ENCODE measurements around the gene GALNT1. TPM values are rescaled to one million over a fixed set of nuclear protein-coding genes. Genes with fewer than 3 reads are reported as not detected.

The GALNT1 gene
- total RNA-seq, 1 experiment from 2014 or later: 5.4 TPM

DNA sequence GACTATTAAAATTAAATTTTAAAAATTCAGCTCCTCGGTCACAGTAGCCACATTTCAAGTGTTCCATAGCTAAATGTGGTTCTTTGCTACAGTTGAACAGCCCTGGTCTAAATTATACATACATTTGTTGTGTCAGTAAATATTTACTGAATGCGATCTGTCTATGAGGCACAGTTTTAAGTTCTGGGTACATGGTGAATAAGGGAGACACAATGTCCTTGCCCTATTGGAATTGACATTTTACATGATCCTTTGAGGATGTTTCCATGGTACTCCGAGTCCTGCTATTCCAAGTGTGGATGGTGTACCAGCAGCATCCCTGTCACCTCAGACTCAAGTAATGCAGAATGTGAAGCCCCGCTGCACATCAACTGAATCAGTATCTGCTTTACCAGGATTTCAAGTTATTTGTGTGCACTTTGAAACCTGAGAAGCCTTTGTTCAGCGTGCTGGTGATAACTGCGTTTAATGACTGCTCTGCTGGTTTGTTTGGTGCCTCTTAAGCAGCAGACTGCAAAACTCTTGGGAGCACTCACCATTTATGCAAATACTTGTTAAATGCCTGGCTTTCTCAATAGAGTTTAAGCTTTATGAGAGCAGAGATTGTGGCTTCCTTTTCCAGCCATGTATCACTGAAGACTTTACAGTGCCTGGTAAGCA is 1.5 kb downstream of the GALNT1 start:
- no peak for DNase-seq (ENCODE audit: low spot score)

DNA sequence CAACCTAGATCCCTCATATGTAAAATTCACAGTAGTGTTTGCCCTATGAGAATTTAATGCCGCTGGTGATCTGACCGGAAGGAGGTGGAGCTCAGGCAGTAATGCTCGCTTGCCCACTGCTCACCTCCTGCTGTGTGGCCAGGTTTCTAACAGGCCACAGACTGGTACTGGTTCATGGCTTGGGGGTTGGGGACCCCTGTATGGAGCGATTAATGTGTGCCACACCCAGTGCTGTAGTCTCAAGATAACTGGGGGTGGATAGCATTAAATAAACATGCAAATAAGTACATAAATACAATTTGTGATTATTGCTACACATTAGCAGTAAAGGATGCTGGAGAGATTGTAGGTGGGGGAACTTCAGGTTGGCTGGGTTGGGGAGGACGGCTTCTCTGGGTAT is 3.2 kb downstream of the GALNT1 start:
- DNase-seq (ENCODE audit: low spot score): no peak

DNA sequence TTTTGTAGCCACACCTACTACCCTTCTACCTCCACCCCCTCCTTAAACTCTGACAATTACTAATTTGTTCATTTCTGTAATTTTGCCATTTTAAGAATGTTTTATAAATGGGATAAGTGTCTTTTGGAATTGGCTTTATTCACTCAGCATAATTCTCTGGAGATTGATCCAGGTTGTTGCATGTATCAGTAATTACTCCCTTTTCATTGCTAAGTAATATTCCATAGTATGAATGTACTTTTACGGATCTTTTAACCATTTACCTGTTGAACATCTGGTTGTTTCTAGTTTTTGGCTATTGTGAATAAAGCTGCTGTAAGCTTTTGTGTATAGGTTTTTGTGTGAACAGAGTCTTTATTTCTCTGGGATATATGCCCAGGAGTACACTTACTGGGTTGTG is 4.1 kb downstream of the GALNT1 start:
- DNase-seq (ENCODE audit: low spot score): no peak

DNA sequence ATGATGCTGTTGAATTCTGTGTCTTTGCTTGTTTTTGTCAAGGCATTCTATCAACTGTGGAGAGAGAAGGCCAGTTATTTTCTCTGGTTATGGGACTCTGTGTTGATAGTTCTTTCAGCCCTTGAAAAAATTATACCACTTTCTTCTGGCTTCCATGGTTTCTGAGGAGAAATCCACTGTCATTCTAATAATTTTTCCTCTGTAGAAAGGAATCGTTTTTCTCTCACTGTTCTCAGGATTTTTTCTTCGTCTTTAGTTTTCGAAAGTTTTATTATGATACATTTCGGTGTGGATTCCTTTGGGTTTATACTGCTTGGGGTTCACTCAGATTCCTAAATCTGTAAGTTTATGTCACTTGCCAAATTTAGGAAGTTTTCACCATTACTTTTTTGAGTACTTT is 6.6 kb downstream of the GALNT1 start:
- no peak for DNase-seq (ENCODE audit: low spot score)

DNA sequence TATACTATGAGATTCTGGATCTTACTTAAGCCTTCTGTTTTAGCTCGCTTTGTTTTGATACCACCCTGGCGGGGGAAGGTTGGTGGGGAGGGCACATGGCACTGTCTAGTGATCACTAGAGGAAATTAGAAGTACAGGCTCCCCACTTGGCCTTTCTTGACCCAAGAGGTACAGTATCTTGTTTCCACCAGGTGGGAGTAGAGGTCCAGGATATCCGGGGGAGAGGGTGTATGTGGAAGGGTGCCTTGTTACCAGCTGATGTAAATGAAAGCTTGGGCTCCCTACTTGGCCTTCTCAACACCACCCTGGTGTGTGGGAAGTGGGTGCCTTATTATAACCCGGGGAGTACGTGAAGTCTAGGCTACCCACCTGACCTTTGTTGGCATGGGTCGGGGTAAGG is 7.5 kb downstream of the GALNT1 start:
- DNase-seq (ENCODE audit: low spot score): no peak

DNA sequence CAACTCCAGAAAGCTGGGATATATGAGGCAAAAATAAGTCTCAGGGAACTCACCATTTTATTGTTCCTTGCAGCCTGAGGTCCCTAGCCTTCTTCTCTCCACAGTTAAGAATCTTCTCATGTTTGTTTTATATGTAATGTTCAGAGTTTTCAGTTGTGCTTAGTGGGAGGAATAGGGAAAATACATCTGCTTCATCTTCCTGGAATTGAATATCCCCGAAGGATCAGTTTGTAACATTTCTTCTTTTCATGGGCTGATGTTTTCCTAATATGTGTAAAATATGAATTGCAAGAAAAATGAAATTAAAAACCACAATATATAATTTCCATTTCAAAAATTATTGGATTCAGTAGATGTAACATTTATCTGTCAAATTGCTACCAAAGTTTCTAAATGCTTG is 8.0 kb downstream of the GALNT1 start:
- no peak for DNase-seq (ENCODE audit: low spot score)

DNA sequence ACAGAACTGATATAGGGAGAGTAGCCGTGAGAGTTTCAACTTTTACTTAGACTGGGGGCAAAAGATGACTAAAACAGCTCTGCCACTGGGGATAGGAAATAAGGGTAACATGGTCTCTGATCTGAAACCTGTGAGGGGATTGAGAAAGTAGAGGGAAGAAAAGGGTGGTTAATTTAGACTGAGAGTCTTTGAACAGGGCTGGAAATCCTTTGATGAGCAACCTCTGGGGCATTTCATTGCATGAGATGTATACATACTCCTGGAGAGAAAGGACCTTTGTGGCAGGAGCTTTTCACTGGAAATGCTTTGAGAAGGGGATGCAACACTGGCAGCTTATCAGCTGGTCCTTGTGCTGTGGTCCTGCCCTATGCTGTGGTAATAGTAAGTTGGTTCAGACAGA is 9.4 kb downstream of the GALNT1 start:
- DNase-seq (ENCODE audit: low spot score): no peak

DNA sequence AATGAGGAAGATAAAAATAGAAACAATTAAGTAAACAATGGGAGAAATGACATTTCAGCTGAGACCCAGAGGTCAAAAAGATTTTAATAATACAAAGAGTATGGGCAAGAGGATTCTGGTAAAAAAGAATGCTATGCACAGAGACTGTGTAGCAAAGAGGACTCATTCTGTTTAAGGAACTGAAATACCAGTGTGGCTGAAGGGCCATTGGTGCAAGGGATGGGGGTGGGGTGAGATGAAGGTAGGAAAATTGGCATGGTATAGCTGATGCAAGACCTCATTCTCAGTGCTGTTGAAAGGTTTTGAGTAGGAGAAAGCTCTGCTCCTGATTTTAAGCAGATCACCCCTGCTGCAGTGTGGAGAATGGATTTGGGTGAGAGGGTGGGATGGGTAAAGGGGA is 10.8 kb downstream of the GALNT1 start:
- DNase-seq (ENCODE audit: low spot score): no peak

DNA sequence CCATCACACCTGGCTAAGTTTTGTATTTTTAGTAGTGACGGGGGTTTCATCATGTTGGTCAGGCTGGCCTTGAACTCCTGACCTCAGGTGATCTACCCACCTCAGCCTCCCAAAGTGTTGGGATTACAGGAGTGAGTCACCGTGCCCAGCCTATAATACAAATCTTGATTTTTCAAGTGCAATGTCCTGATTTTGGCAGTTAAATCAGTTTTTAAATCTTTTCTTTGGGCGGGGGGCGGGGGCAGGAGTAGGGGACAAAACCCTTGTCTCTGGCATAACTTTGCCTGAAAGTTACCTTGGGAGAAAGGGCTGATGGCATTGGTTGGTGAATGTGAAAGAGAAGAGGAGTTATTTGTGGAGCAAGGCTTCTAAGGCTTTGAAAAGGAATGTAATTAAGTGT is 12.3 kb downstream of the GALNT1 start:
- DNase-seq (ENCODE audit: low spot score): no peak

DNA sequence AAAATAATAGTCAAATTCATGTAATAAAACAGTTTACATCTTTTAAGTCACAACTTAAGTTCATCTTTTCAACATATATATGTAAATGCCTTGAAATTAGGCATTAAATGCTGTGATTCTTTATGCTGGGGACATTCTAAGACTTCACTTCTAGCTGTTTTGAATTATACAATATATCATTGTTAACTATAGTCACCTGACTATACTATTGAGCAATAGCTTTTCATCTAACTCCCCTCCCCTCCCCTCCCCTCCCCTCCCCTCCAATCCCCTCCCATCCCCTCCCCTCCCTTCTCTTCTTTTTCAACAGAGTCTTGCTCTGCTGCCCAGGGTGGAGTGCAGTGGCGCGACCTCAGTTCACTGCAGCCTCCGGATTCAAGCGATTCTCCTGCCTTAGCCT is 16.2 kb downstream of the GALNT1 start:
- DNase-seq (ENCODE audit: low spot score): no peak

DNA sequence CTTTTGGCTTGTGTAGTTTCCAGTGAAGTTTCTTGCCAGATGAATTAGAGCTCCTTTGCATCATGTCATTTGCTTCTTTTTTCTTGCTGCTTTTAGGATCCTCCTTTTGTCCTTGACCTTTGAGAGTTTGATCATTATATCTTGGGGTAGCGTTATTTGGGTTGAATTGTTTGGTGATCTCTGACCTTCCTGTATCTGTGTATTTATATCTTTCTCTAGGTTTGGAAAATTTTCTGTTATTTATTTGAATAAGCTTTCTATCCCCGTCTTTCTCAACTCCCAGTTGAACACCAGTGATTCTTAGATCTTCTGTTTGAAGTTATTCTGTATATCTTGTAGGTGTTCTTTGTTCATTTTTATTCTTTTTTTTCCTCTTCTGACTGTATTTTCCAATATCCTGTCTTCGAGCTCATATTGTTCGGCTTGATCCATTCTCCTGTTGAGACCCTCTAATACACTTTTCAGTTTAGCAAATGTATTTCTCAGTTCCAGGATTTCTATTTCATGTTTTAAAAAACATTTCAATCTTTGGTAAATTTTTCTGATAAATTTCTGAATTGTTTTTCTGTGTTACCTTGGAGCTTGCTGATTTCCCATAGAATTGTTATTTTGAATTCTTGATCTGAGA is 20.8 kb downstream of the GALNT1 start:
- no peak for DNase-seq (ENCODE audit: low spot score)

DNA sequence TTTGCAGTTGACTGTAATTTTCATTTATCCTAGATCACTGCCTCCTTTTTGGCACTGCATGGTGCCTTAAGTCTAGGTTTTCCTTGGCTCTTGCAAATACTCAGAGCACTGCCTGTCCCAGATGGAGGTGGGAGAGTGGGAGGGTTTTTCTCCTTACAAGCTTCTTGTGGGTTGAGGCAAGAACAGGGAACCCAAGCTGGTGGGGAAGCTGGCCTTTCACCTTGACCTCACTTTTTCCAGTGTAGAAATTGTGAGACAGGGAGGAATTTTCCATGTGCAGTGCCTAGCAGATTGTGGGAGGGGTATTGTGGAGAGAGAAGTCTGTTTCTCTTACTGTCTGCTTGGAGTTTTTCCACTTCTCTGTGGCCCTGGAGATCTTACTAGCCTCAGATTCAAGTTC is 21.5 kb downstream of the GALNT1 start:
- DNase-seq (ENCODE audit: low spot score): no peak

DNA sequence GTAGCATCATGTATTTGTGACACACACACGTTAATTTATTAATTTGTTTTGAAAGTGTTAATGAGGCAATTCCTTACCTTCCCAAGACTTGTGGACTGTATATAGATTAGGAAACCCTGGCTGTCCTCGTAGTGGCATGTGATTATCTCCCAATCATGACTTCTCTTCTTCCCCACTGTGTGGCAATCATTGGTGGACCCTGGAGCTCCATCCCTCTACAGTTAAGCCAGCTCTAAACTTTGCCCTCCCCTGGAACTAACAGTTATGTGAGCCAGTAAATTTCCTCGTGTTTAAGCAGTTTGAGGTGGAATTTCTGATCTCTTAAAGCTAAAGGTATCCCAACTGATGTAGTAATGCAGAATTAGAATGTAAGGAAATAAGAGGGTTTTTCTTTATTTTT is 22.0 kb downstream of the GALNT1 start:
- DNase-seq (ENCODE audit: low spot score): no peak

DNA sequence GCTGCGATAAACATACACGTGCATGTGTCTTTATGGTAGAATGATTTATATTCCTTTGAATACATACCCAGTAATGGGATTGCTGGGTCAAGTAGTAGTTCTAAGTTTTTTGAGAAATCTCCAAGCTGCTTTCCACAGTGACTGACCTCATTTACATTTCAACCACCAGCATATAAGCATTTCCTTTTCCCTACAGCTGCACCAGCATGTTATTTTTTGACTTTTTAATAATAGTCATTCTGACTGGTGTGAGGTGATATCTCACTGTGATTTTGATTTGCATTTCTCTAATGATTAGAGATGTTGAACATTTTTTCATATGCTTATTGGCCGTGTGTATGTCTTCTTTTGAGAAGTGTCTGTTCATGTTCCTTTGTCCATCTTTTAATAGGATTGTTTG is 22.8 kb downstream of the GALNT1 start:
- no peak for DNase-seq (ENCODE audit: low spot score)

DNA sequence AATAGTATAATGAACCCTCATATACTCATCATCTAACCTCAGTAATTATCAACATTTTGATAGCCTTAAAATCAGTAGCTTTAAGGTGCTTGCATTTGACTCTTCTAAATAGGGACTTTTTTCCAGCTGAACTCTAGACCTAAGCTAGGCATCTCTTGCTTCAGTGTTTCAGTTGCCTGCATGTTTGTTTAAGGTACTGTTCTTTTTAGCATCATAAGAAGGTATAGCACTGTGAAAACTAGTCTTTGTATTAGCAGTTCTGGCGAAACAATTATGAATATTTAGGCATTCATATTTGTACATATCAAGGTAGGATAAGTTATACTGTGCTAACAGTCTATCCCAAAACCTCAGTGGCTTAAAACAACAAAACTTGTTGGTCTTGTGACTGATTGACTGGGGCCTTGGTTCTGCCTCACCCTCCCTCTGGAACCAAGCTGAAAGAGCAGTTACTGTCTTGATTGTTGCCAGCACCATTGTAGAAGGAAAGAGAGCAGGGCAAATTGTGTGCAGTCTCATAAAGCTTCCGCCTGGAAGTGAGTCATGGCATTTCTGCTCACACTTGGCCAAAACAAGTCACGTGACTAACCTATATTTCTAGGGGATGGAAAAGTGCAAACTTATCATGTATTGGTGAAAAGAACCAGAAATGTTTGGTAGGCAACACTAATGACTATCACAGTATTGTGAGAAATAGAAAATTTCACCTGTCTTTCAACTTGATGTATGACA is 24.3 kb downstream of the GALNT1 start:
- no peak for DNase-seq (ENCODE audit: low spot score)

DNA sequence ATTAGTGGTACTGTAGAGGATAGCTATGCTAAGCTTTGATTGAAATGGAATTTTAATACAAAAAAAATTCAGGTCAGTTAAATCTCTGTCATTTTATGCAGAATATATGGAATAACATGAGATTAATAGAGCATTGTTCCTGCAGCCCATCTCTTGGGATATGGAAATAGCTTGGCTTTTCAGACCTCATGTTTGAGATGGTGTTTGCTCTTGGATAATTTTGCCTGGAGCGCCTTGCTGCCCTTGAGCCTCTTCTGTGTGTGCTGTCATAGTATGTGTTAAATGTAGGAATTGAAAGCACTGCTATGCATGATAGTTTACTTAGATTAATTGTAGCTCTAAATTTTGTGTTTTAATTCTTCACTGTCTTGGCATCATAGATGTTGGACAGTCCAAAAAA is 27.7 kb downstream of the GALNT1 start:
- DNase-seq (ENCODE audit: low spot score): no peak

DNA sequence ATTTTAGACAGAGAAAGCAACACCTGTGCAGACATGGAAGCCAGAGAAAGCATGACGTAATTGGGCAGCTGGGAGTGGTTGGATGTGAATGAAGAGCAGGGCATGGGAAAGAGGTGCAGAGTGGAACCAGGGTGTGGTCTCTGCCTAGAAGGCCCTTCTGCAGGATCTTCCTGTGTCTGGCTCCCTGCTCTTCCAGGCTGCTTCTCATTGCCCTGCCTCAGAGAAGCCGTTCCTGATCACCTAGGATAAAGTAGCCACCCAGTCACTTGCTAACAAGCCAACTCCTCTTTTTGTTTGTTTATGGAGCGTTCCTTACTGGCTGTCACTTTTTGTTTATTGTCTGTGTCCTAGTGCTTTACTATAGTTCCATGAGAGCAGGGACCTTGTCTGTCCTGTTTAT is 28.5 kb downstream of the GALNT1 start:
- DNase-seq (ENCODE audit: low spot score): no peak

DNA sequence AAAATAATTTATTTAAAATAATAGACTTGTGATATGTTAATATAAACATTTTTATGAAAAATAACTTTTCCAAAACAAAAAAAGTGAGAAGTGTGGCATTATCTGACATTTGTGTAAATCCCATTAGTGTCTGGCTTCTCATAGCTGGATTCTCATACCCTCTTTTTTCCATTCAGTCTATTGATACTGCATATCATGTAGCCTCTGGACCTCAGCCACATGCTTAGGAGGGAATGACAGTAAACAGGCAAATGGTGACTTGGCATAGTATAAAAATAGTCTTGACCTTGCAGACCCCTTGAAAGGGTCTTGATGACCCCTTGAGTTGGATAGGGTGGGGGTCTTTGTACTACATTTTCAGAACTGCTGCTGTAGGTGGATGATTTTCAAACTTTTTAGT is 29.2 kb downstream of the GALNT1 start:
- no peak for DNase-seq (ENCODE audit: low spot score)

DNA sequence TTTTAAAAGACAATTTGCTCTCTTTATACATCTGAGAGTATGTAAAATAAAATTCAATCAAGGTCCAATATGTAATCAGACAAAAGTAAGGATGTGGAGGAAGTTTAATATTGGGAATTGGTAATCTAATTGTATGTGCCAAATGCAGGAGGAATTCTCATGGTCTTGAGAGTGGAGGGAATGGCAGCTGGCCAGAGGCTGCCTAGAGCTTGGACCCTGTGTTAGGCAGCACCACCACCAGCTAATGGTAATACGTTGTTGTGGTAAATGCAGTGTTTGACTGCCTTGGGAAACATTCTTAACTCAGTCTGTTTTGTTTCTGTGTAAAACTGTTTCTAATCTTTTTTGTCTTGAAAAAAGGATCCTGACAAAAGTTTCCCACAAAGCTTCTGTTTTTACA is 30.0 kb downstream of the GALNT1 start:
- no peak for DNase-seq (ENCODE audit: low spot score)

DNA sequence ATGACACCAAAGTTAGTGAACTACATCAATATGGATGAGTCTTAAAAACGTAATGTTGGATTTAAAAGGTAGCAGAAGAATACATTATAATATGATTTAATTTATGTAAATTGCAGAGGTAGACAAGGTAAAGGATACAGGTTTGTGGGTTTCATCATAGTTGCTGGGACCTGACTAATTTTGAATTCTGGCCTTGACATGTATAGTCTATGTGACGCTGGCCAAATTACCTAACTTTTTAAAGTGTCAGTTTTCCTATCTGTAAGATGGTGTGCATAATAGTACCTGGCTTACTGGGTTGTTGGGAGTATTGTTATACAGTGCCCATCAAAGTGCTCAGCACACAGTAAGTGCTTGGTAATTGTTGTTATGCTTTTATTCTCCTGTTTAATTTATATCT is 34.5 kb downstream of the GALNT1 start:
- DNase-seq (ENCODE audit: low spot score): no peak

DNA sequence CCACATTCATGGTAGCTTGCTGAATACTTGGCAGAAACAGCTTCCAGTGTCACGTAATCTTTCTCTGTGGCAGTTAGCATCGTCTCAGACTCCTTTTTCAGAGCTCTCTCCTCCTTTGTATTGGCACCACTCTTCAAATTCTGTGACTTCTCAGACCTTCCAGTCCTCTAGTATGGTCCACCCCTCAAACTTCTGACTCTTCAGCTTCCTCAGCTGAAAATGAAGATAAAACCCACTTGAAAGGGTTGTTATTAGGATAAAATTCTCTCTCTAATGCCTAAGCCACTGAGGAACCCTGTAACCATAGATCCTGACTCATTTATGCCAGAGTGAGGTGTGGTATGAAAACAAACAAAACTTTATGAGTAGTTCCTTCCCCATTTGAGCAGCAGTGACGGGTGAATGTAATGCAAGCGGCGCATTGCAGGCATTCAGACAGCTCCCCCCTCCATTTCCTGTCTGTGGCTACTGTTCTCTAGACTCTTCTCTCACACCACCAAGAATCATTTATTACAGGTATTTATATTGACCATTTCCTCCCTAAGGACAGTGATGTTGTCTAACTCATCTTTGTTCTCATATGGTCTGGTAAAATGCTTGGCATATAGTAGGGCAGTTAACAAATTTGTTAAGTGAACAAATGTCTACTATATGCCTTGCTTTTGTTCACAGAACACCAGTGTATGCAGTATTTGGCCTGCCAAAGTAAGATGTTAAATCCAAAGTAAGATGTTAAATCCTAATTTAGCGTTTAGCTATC is 35.3 kb downstream of the GALNT1 start:
- peak; percentile 33 for DNase-seq (ENCODE audit: low spot score)

DNA sequence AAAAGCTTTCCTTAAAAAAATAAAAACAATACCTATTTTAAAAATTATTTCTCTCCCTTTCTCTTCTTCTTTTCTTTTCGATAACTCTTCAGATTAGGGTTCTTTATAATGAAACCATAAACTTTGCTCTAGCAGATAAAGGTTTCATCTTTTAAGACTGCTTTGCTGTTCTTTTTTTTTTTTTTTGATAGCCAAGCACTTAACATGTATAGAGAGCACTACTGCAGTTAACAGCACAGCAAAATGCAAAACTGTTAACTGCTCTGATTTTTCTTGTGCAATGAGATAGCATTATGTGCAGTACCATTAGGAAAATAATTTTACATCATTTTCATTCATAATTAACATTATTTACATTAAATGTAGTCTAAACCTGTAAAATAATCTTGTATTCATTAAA is 36.3 kb downstream of the GALNT1 start:
- no peak for DNase-seq (ENCODE audit: low spot score)

Measured in HT-29 (cell line).